Measurements from ENCODE around the gene CSRP3.

DNA sequence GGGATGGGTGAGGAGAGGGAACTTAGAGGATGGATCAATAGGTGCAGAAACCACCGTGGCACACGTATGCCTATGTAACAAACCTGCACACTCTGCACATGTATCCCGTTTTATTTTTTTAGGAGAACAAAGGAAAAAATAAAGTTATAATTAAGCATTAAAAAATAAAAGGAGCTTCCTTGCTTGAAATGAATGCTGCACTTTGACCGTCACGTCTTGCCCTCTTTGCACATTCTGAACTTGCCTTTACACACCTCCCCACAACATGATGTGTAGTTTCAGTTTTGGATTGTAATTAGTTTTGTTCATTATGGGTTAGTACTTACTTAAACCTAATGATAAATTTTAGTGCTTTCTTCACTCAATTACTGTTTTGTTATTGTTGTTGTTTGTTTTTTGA, 3.1 kb upstream of the CSRP3 start:
- TF ChIP-seq POLR2A (IDR thresholded peaks at IDR 0.05) = no peak
- TF ChIP-seq, protein P1, sequence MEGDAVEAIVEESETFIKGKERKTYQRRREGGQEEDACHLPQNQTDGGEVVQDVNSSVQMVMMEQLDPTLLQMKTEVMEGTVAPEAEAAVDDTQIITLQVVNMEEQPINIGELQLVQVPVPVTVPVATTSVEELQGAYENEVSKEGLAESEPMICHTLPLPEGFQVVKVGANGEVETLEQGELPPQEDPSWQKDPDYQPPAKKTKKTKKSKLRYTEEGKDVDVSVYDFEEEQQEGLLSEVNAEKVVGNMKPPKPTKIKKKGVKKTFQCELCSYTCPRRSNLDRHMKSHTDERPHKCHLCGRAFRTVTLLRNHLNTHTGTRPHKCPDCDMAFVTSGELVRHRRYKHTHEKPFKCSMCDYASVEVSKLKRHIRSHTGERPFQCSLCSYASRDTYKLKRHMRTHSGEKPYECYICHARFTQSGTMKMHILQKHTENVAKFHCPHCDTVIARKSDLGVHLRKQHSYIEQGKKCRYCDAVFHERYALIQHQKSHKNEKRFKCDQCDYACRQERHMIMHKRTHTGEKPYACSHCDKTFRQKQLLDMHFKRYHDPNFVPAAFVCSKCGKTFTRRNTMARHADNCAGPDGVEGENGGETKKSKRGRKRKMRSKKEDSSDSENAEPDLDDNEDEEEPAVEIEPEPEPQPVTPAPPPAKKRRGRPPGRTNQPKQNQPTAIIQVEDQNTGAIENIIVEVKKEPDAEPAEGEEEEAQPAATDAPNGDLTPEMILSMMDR (IDR thresholded peaks at IDR 0.05) = no peak

Measured in sigmoid colon (tissue), 3 donors.